NCI-H1436 treated with DMSO at 0.1 percent for 48 hours (cell line): ENCODE data around the gene TECTB.

Experiments used
- DNase-seq: peaks from one replicate; lab custom pipeline; 2025; lab: John Stamatoyannopoulos, UW

The TECTB gene

DNA sequence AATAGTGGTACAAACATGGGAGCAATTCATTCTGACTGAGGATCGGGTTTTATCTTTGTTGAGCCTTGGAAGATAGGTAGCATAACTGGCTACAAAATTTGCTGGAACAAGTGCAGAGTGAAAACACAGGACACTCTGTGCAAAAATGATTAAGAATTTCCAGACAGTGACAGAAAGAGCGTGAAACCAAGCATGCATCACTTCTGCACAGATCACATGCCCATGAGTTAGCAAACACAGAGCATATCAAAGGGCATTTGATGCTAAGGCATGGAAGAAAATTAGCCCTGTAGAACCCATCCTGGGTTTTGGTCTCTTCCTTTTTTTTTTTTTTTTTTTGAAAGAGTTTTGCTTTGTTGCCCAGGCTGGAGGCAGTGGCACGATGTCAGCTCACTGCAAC lies 28.3 kb downstream of the TECTB start:
- no peak for DNase-seq

GRCh38 chr10:112313234-112313633 lies 30.0 kb downstream of the TECTB start:
- DNase-seq = no peak

DNA sequence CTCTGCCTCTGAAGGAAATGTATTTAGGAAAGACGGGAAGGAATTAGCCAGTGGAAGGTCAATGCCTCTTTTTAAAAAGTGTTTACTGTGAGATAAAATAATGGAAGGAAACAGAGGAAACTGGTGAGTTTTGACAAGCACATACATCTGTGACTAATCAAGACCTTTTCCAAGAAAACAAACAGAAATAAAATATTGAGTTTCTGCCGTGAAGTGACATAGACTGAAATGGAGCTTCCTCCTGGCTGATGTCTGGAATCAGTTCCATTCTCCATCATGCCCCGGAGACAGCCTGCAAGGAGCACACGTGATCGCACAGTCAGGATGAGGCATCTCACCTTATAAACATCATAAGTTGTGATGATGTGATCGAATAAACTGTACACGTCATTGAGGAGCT lies 30.7 kb downstream of the TECTB start:
- no peak for DNase-seq

- no peak for DNase-seq
Observed at GRCh38 chr10:112314822-112315474, 31.7 kb downstream of the TECTB start.

DNA sequence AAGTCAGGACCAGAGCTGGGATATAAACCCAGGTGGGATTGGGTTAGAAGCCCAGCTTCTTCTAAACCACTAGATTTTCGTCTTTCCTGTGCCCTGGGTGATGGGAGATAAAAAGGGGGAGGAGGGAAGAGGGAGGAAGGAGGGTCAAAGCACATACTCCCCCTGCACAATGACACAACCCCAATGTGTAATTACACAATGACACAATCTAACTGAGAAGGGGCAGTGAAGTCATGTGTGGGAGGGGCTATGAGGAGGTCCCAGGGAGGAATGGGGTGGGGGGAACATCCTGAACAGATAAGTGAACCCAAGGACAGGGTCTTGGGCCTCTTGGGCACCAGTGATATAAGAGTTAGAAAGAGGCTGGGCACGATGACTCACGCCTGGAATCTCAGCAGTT lies 44.5 kb downstream of the TECTB start:
- DNase-seq = no peak

- no peak for DNase-seq
Observed at GRCh38 chr10:112330162-112330561, 47.0 kb downstream of the TECTB start.

DNA sequence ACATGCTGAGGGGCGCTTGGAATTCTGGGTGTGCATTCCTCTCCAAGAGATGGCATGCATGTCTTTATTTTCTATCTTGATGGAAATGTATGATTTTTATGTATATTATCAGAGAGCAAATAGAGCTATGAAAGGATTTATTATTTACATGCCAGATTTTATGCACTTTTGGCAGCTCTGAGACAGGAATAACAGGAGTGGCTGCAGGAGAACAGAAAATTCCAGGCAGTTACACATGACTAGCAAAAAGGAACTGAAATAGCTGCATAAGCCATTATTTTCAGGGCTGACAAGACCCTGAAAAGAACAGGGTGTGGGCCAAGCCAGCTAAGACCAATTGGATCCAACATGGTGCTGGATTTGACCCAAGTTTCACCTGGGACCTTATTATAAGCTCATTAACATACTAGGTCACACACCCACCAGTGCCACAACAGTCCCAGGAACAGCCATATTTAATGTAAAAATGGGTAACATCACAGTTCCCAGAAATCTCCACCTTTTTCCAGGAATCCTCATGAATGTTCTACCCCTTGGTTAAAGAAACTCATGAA lies 47.5 kb downstream of the TECTB start:
- no peak for DNase-seq

DNA sequence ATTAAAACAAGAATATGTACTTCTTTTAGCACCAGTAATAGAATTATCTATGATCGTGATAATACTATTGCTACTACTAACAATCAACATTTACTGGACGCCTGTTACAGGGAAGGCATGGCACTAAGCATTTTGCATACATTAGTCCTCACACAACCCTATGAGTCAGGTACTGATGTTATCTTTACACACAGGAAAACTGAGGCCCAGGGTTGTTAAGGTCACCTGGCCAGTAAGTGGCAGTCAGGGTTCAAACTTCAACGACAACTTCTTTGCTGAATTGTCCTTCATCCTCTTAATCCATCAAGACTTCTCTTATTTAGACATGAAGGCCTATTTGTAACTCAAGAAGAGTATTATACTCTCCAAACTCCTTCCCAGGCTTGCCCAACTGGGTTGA lies 48.8 kb downstream of the TECTB start:
- no peak for DNase-seq

DNA sequence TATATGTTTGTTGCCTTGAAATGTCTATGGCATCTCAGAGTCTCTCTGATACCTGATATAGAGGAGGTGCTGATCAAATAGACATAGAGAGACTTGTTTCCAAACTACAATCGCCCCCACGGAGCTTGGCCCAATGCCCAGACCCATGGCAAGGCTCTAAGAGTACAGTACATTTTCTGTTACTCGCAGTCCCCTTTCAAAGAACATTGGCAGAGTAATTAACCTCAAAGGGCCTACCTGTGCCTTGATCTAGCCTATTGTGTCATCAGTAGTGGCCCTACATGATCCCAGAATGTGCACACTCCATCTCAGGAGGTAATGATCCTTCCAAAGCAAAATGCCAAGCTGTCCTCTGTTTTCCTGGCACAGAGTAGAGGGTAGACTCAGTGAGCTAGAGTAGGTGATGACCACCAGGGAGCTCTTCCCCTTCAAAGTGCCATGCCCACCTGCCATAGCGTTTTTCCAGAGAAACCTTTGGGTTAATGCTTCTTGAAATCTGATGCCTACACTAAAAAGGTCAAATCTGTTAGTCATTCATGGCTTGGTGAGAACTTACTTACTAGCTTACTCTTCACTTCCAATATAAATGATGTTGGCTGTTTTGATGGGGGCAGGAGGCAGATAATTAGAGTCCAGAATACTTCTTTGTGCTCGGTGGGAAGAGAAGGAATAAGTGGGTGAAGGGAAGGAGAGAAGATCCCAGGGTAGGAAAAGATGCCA lies 49.5 kb downstream of the TECTB start:
- no peak for DNase-seq

DNA sequence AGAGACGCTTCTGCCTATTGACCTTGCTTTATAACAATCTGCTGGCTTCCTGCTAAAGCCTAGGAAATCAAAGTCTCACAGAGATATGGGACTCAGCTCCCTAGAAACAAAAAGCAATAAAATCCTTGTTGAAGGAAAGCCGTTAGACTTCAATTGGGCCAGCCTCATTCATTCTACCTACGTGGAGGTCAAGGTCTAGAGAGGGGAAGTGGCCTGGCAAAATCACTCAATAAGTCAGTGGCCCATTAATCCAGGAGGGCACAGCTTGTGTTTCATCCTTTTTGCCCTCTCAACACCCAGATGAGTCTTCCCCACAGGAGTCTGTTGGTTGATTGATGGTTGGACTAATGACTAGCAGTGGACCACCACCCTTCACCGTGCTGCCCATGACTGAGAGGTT lies 50.3 kb downstream of the TECTB start:
- DNase-seq = no peak

DNA sequence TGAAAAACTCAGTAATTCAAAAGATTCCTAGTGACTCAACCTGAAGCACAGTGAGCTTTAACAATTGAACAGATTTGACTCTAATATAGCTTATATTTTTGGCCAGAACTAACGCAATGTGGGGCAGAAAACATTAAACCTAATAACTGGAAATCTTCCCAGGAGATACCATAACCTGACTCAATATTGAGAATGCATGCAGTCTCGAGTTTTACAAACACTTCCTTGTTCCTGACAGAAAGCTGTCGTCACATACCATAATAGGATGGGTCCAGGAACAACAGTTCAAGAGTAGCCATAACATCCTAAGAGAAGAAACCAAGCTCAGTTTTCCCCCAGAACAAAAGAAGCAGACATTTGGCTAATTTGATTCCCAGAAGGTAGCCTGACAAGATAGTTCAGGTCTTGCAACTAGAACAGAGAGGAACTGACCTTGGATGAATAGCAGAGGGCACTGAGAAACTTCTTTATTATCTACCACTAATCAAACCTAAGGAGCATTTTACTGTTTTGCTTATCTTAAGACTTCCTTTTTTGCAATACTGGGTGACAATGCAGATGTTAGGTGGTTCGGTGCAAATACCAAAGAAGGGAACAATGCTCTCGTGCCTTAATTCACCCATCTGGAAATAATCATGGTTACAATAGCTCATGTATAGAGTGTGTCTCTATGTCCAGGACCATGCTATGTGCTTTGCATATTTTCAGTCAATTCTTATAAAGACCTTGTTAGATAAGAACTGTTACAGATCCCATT lies 52.1 kb downstream of the TECTB start:
- DNase-seq = no peak

DNA sequence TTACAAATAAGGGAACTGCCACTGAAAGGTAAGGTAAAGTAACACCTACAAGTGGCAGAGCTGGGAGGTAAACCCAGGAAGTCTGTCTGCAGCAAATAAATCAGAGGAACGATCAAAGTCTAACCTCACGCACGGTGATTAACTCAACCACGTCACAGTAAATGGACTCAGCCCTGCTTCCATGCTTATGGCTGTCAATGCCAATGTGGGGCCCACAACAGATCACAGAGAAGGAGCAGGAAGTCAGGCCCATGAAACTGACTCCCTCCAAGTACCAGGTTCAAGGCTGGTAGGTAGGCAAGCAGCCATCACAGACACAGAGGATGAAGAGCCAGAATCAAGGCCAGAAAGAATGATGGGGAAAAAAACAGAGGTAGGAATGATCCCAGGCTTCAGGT lies 52.7 kb downstream of the TECTB start:
- DNase-seq = no peak

GRCh38 chr10:112336556-112337201 lies 53.5 kb downstream of the TECTB start:
- no peak for DNase-seq

- DNase-seq = no peak
Observed at GRCh38 chr10:112338957-112339356, 55.8 kb downstream of the TECTB start.

DNA sequence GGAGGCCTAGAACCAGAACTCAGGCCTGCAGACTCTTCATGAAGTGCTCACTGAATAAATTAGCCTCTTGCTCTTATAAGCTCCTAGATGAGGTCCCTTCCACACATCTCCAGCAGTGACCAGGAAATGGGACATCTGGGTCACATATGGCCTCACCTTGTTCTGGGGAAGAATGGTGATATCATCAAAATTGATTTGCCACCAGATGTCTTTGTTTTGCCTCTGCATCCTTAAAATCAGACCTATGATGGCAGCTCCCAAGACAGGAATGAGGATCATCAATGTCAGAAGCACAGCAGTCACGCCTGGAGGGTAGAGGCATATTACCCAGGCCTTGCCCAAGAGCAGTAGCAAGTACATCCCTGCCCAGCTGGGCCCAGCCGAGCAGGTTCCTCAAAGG lies 57.4 kb downstream of the TECTB start:
- DNase-seq = no peak

GRCh38 chr10:112343056-112343806 lies 60.0 kb downstream of the TECTB start:
- no peak for DNase-seq

GRCh38 chr10:112344261-112344660 lies 61.1 kb downstream of the TECTB start:
- no peak for DNase-seq

DNA sequence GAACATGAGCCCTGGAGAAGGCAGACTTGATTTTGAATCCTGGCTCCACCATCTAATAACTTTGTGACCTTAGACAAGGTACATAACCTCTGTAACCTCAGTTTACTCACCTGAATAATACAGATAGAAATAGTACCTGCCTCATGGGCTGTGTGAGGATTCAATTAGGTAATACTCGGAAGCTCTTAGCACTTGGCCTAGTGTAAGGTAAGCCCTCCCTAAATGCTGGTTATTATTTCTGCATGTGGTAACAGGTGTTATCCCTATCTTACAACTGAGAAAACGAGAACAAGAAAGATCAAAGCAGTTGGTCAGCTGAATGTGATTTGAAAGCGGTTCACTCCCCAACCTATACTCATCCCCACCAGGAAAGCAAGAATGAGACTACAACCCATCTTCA lies 62.0 kb downstream of the TECTB start:
- DNase-seq = no peak

- DNase-seq = no peak
Observed at GRCh38 chr10:112345743-112346142, 62.5 kb downstream of the TECTB start.

DNA sequence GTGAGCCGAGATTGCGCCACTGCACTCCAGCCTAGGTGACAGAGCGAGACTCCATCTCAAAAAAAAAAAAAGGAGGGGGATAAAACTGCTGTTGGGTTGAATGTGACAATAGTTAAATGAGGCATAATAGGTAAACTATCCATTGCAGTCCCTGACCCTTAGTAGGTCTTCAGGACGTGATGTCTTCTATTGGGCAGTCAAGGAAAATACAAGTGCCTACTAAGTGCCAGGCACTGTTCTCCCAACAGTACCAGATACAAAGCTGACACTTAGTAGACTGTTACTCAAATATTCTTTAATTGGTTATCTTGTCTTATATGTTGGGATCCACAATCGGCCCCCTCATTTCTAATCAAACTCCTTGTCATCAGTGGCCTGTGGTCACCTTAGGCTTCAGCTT lies 63.6 kb downstream of the TECTB start:
- DNase-seq = no peak
